Fibroblast of mammary gland (primary cell): ENCODE measurements around the gene WDR46.
A peak's percentile ranks its signal among the peaks of the same experiment; 100 is the strongest.

Source experiments
- DNase-seq: peaks from one replicate; pipeline ENCODE4 v3.0.0-alpha.2; 2010; ENCODE audit warnings: low read depth
- H3K4me3 ChIP-seq: 2 replicates; pipeline ENCODE4 v1.5.1; 2011; ENCODE audit warnings: low read depth, mild to moderate bottlenecking, low read length, moderate library complexity; ENCODE audit not compliant: control insufficient read depth
- TF ChIP-seq, protein P1 (sequence below): conservative IDR thresholded peaks from 2 replicates; pipeline ENCODE4 v1.5.1; 2011; ENCODE audit warnings: low read depth, low read length, inconsistent platforms; ENCODE audit not compliant: control insufficient read depth, insufficient read depth

WDR46 gene

DNA sequence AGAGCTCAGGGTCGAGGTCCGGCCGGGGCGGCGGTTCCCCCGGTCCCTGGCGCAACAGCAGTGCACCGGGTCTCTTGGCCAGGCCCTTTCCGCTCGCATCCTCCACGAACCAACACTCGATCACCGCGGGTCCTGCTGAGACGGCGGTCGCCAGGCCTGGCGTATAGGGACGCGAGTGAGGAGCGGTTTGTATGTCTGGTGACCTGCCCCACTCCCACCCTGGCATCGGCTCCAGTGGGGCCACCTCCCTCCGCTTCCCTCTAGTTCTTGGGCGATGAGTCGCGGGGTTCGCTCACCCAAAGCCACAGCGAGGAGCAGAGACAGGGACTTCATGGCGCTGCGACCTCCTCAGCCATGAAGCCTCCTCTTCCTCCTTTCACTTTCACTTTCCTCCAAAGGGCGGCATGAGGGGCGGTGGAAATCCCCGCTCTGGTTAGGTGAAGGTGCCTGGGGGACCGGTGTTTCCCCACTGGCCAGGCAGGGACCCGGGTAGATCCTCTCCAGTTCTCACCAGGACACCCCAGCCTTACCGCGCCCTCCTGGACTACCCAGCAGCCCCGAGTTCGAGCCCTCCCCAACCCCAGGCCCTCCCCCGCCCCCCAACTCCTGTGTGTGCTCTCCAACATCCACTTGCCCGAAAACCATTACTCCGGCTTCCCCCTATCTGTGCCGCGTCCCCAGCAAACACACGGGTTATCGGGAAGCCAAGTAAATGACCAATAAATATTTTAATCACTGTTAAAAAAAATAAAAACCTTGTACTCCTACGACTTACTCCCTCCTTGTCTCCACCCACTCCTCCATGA, 24.9 kb upstream of the WDR46 start, which contains the start of gene TAPBP:
TAPBP (minus strand) TSS at position 370 of the 806 bp plus-strand sequence; CDS start at position 333, 37 bp downstream.
- peak within 1 kb of the TSS; percentile 93 for H3K4me3 ChIP-seq
- TF ChIP-seq, protein P1, sequence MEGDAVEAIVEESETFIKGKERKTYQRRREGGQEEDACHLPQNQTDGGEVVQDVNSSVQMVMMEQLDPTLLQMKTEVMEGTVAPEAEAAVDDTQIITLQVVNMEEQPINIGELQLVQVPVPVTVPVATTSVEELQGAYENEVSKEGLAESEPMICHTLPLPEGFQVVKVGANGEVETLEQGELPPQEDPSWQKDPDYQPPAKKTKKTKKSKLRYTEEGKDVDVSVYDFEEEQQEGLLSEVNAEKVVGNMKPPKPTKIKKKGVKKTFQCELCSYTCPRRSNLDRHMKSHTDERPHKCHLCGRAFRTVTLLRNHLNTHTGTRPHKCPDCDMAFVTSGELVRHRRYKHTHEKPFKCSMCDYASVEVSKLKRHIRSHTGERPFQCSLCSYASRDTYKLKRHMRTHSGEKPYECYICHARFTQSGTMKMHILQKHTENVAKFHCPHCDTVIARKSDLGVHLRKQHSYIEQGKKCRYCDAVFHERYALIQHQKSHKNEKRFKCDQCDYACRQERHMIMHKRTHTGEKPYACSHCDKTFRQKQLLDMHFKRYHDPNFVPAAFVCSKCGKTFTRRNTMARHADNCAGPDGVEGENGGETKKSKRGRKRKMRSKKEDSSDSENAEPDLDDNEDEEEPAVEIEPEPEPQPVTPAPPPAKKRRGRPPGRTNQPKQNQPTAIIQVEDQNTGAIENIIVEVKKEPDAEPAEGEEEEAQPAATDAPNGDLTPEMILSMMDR: no peak
- DNase-seq: peak; percentile 50

DNA sequence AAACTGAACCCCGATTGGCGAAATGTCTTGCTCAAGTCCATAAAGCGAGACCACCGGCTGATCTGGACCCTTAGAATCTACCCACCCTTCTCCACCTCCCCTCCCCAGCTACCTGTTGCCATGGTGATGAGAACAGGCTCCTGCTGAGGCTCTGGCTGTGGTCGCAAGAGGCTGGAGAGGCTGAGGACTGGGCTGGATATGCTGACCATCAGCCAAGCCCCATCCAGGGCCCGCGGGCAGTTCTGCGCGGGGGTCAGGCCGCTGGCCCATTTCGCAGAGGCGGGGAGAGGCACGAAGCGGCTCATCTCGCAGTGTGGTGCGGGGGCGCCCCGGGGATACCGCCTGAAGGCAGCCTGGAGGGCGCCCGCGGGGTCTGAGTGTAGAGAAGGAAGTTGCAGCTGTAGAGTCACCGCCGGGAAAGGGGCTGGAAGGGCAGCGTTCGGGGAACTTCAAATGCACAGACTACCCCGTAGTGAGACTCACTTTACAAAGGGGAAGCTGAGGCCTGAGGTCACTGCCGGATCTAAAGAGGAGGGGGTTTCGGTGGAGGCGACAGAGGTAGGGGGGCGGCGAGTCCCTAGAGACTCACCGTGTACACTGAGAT, 24.2 kb upstream of the WDR46 start:
- H3K4me3 ChIP-seq: peak overlapping the region; percentile 93
- no peak for DNase-seq
- TF ChIP-seq, protein P1: no peak

DNA sequence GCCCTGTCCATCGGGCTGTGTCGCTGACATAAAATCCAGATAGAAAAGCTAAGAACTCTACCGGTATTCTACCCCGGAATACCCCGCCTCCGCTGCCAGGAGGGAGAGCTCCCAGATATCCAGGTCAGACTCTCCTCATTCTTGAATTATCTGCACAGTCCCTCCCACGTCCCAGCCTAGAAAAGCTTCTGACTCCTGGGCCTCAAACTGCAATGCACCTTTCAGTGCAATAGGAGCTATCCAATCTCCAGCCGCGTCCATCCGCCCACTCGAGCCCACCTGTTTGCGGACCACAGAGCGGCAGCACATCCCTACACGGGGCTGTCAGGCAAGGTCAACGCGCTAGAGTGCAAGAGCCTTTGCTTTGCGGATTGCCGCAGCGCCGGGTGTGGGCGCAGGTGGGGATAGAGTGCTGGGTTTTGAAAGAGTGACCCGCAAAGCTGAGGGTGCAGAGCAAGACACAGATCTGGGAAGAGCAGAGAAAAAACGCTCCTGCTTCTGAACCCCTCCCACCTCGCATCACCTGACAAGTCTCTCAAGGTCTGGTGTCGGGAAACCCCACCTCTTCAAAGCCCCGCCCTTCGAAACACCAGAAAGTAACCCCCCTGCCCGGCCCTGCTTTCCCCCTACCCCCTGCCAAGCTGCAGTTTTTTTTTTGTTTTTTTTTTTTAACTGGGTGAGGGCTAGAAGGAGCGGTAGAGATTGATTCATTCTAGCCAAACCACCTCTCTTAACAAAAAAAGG, 23.5 kb upstream of the WDR46 start:
- TF ChIP-seq, protein P1: no peak
- peak overlapping the region; percentile 93 for H3K4me3 ChIP-seq
- peak; percentile 76 for DNase-seq

DNA sequence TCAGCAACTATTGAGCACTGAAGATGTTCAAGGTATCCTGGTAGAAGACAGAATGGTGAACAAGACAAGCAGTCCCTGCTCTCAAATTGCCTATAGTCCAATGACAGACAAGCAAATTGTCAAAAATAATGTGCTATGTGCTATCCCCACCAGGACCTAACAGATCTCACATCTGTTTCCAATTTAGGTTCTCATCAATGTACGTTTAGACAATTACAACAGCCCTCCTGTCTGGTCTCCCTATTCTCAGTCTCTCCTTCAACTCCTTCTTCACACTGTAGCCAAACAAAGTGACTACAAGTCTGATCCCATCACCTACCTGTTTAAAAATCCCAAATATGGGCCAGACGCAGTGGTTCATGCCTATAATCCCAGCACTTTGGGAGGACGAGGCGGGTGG, 17.3 kb upstream of the WDR46 start:
- TF ChIP-seq, protein P1: no peak
- no peak overlapping the region for H3K4me3 ChIP-seq
- no peak for DNase-seq

DNA sequence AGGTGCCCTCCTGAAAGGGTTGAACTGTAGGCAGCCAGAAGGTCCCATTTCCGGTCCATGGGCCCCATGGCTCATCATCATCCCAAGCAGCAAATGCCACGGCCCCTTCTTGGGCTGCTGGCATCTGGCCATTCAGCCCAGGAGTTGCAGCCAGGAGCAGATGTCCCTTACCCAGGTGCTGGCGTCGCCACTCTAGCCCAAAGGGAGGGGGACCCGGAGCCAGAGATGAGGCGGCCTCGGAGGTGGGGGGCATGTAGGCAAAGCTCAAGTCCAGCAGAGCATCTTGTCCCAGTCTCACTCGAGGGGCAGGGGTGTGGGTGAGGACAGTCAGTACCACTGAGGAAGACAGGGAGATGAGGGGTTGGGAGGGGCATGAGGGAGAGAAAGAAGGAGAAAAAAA, 16.0 kb upstream of the WDR46 start:
- TF ChIP-seq, protein P1: no peak
- no peak for DNase-seq
- no peak overlapping the region for H3K4me3 ChIP-seq

DNA sequence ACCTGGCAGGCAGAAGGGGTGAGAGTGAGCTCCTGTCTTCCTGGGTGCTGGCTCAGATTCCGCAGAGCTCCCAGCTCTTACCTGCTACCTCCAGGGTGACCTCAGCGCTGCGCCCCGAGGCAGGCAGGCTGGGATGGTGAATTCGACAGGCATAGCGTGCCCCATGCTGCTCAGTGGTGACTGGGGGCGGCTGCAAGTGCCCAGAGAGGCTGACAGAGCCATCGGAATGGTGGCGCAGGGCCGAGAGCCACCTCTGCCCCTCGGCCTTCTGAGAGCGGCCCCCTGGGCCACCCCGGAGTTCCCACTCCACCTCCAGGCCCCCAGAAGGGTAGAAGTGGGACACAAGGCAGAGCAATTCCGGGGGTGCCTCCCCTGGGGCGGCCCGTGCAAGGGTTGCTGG, 15.2 kb upstream of the WDR46 start:
- DNase-seq: no peak

More for the DNA sequence above, 15.2 kb upstream of the WDR46 start:
- no peak overlapping the region for H3K4me3 ChIP-seq
- TF ChIP-seq, protein P1: no peak
